Activated naive CD4-positive, alpha-beta T cell treated with anti-CD3 and anti-CD28 coated beads, Interleukin-2, amount 50 U/mL, for 16 hours (primary cell): ENCODE results near the gene LMTK3.
A peak's percentile ranks its signal among the peaks of the same experiment; 100 is the strongest.

ENCODE experiments used
- DNase-seq: peaks from one replicate; pipeline ENCODE4 v3.0.0-alpha.2; 2020

The LMTK3 gene

DNA sequence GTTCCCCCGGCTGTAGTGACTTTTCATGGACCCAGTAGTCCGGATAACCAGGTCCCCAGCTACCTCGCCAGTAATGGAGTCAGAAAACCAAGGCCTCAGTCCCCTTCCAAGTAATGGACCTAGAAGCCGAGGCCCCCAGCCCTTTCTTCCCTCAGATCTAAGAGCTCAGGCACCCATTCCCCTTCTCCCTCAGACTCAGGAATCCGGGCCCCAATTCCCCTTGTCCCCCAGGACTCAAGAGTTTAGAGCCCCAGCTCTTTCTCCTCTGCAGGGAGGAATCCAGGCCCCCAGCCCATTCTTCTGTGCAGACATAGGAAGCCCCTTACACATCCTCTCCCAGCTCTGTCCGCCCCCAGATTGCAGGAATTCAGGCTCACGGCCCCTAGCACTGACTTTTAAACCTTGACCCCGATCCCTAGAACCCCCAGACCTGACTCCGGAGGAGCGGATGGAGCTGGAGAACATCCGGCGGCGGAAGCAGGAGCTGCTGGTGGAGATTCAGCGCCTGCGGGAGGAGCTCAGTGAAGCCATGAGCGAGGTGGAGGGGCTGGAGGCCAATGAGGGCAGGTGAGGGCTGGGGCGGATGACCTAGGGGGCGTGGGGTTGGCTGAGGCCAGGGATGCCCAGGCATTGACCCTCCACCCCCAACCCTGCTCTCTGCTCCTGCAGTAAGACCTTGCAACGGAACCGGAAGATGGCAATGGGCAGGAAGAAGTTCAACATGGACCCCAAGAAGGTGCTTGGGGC is 41.5 kb downstream of the LMTK3 start:
- no peak for DNase-seq

DNA sequence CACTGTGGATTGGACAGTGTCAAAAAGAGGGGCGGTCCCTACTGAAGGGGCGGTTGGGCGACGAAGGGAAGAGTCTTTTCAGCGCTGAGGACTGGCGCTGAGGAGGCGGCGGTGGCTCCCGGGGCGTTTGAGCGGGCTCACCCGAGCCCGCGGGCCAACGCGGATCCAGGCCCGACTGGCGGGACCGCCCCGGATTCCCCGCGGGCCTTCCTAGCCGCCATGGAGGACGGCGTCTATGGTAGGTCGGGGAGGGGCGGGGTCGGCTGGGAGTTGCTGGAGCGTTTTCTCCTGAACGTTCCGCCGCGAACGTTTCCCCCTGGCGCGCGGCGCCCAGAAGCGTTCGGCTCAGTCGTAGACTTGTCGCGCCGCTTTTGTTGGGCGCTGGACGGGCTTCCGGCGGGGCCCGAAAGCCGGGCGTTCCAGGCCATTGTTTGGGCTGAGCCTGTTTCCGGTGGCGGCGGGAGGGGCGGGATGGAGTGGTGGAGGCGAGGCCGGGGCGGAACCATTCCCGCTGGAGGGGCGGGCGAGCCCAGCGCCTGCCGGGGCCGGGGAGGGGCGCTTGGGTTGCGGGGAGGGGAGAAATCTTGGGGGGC is 42.2 kb downstream of the LMTK3 start, which contains the start of gene CYTH2:
CYTH2 (plus strand) TSS at position 81 of the 593 bp plus-strand sequence; CDS start at position 220, 139 bp downstream.
- DNase-seq = peak; percentile 69

DNA sequence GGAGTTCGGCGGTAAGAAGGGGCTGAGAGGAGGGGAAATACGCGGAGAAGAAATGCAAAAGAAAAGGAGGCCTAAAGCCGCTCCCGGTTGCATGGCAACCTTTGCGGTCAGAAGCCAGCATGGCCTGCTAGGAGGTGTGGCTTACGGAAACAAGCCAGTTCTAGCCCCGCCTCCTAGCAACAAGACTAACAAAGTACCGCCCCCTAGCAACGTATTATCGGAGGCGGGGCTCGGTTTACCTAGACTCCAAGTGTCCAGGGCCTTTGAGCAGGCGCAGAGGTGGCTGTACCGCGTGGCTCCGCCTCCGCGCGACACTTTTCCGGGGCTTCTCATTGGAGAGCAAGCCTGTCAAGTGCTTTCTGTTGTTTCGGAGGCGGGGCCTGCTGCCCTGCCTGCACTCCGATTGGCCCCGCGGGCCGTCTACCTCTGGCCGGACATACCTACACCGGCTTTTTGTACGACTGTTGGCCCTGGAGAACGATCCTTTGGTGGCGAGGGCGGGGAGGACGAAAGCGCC is 42.8 kb downstream of the LMTK3 start:
- peak; percentile 99 for DNase-seq

DNA sequence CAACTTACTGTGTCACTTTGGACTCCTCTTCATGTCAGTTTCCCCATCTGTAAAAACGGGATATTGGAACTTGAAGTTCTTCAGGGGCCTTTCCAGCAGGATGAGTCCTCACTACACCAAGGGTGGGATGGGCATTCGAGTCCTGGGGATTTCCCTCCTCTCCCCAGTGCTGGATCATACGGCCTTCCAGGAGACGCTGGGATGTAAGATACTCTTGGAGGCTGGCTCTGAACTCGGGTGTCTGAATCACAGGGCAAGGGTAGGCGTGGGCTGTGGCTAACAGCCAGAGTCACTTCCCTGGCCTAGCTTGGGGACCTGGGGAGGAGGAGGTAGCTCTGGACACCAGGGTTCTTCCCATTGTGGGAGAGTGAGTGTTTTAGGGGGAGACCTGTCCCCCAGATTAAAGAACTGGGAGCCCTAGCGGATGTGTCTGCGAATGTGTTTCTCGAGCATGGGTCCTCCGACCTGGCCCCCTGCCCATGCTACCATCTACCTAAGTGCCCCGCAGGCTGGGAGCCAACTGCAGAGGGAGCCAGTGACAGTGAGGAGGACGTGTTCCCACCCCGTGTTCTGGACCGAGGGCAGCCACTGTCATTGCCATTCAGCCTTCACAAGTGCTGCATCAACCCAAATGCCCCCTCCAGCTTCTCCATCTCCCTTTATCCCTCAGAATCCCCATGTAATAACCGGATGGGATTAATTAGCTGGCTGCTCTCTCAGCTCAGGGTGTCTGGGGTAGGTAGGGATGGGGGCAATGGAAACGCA is 44.9 kb downstream of the LMTK3 start:
- no peak for DNase-seq

DNA sequence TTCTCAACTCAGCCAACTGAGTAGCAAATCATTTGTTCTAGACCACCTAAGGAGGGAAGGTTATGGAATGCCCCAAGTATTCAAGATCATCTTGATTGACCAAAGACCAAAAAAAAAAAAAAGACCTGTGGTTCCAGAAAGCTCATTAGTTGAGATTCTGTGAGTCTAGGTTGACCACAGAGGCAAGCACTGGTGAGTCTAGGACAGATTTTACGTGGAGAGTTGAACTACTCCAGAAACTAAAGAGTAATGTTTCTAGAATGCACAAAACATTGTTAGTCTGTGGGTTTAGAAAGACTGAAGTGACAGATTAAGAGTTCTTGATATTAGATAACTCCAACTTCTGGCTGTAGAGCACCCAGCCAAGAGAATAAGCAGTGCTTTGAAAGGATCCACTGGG is 46.4 kb downstream of the LMTK3 start:
- no peak for DNase-seq

DNA sequence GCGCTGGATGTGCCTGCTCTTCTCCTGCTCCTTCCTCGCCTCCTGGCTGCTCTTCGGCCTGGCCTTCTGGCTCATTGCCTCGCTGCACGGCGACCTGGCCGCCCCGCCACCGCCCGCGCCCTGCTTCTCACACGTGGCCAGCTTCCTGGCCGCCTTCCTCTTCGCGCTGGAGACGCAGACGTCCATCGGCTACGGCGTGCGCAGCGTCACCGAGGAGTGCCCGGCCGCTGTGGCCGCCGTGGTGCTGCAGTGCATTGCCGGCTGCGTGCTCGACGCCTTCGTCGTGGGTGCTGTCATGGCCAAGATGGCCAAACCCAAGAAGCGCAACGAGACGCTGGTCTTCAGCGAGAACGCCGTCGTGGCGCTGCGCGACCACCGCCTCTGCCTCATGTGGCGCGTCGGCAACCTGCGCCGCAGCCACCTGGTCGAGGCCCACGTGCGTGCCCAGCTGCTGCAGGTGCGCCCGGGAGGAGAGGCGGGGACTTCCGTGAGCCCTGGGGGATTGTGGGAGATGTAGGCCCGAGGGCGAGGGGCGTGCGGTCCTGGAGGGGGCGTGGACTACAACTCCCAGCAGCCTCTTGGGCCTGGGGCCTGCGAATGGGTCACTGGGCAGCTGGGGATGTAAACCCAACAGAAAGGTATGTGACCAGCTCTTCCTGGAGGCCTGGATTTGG is 49.5 kb downstream of the LMTK3 start:
- no peak for DNase-seq

DNA sequence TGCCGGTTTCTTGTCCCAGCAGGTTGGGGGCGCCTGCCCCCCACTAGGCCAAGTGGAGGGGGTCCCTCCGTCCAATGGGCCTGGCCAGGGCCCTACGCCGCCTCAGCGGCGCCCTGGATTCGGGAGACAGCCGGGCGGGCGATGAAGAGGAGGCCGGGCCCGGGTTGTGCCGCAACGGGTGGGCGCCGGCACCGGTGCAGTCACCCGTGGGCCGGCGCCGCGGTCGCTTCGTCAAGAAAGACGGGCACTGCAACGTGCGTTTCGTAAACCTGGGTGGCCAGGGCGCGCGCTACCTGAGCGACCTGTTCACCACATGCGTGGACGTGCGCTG is 50.0 kb downstream of the LMTK3 start:
- DNase-seq = no peak

DNA sequence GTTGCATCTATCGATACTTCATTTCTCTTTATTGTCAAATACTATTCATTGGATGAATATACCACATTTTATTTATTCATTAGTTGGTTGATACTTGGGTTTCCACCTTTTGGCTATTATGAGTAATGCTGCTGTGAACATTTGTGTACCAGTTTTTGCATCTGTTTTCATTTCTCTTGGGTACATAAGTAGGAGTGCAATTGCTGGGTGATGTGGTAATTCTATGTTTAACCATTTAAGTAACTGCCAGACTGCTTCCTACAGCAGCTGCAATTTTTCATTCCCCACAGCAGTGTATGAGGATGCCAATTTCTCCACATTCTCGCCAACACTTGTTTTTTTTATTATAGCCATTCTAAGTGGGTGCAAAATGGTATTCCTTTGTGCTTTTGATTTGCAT is 53.6 kb downstream of the LMTK3 start:
- no peak for DNase-seq

DNA sequence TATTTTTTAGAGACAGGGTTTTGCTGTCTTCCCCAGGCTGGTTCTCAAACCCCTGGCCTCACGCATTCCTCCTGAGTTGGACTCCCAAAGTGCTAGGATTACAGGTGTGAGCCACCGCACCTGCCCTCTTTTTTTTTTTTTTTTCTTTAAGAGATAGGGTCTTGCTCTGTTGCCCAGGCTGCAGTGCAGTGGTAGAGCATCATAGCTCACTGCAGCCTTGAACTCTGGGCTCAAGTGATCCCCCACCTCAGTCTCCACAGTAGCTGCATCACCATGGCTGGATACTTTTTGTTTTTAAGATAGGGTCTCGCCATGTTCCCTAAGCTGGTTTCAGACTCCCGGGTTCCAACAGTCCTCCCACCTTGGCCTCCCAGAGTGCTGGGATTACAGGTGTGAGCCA is 54.8 kb downstream of the LMTK3 start:
- no peak for DNase-seq

DNA sequence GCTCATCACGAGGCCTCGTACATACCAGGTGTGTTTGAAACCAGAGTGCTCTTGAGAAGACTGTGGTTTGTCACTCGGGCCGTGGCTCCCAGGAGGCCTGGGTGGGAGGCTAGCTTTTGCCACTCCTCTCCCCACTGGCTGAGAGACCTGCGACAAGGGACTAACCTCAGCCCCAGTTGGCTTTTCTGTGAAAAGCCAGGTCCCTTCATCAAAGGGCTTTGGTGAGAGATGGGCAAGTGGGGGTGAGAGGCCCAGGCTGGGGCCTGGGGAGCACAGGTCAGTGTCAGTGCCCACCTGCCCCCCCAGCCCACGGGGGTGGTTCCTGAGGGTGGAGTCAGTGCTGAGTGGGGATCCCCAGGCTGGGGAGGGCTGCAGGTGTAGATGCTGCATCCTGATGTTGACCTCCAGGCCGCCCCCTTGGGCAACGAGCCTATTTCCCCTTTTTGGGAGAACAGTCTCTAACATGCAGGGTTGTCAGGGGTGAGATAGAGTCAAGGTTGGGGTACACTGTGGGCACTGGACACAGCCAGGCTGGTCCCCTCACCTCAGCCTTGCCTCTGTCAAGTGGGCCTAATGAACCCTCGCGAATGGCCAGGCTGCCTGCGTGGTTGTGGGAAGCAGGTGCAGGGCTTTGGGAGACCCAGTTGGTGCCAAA is 55.6 kb downstream of the LMTK3 start:
- DNase-seq = no peak

DNA sequence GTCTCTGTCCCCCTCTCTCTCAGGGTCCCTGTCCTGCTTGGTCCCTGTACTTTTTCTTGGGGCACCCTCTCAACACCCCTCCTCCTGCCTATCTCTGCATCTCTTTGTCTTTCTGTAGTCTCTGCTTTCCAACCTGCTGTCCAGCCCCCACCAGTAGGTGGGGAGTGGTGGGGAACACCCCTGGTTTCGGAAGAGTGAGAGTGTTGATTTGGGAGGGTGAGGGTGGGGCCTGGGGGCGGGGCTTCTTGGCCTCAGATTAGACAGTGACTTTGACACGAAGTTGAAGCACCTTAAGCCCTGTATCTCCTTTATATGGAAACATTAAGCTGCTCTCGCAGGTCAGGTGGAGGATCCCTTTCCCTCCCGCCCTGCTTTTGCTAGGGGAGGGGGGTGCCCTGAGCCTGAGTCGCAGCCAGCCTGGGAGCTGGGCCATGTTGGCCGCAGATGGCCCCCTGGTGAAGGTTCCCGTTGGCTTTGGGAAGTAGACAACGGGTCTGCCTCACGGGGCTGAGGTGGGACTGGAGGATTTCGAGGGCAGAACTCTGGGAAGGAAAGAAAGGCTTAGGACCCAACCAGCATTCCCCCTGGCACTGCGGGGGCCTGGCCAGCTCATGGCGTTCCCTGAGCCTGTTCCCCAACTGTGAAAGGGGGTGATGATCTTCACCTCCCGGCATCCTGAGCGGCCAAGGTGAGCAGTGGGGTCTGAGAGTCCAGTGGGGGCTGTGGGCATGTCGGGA is 56.3 kb downstream of the LMTK3 start, which contains the start of gene KCNJ14:
KCNJ14 (plus strand) TSS at position 404 of the 737 bp plus-strand sequence. CDS start 6,151 bp downstream, outside the sequence.
- no peak for DNase-seq

DNA sequence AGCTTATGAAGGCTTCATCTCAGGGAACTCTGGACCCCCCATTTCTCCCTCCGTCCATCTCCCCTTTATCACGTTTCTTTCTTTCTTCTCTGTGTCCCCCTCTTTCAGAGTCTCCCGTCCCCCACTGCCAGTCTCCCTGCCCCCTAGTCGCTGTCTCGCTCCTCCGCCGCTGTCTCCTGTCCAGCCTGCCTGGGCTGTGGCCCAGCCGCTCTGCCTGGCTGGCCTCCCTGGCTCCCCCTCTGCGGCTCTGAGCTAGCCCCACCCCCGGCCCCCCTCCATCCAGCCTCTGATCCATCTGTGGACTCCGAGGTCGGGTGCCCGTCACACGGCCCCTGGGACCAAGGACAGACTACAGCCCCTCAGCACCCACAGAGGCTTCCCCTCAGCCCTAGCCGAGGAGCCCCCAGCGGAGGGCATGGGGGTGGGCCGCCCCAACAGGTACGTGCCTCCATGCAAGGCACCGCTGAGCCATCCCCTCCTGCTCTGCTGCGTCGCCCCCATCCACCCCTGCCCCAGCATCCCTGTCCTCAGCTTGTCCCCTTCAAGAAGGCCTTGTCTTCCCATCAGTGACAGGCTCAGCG is 57.4 kb downstream of the LMTK3 start:
- no peak for DNase-seq

DNA sequence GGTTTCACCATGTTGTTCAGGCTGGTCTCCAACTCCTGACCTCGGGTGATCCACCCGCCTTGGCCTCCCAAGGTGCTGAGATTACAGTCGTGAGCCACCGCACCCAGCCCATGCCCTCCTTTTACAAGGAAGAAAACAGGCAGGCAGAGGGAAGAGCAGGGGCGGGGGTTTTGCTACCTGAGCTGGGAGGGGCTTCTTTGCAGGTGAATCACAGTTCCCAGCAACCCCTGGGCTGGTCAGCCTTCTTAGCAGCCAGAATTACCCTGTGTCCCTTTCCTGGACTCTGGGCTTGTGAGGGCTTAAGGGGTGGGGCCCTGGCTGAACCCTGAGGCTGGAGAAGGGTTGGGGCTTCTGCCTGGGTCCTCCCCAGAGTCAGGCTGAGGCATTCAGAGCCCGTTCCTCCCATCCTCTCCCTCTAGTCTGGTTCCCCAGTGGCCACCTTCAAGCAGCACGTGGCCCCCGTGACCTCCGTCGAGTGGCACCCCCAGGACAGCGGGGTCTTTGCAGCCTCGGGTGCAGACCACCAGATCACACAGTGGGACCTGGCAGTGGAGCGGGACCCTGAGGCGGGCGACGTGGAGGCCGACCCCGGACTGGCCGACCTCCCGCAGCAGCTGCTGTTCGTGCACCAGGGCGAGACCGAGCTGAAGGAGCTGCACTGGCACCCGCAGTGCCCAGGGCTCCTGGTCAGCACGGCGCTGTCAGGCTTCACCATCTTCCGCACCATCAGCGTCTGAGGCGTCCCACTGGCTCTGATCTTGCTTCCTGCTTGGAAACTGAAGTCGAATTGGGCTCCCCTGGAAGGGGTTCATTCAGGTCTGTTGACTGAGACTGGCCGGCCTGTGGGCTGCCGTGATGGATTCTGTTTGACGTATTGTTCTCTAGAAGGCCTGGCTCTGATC is 59.1 kb downstream of the LMTK3 start:
- DNase-seq = no peak

DNA sequence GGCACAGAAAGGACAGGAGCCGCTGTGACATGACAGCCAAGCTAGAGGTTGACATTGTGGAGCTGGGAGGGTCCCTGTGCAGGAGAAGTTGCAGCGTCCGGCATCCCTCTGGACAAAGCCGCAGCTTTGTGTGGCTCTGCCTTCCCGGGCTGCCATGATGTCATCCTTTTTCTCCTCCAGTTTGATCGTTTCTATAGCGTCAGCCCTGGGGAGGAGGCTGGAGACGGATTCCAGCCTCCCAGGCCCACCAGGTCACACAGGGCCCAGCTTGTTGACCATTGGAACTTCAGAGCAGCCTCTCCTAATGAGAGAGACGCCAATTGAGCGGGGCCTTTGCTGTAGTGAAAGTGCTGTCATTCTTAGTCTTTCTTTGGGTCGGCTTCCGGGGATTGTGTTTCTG is 60.0 kb downstream of the LMTK3 start:
- no peak for DNase-seq

DNA sequence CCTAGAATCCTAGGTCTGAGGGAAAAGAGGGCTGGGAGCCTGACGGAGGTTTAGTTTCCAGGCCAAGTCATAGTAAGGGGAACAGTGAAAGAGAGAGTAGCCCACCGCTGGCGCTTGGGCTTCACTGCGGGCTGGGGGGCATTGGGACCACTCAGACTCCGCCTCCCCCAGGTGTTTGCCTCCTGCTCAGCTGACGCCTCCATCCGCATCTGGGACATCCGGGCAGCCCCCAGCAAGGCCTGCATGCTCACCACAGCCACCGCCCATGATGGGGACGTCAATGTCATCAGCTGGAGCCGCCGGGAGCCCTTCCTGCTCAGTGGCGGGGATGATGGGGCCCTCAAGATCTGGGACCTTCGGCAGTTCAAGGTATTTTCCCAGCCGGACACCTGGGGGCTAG is 60.8 kb downstream of the LMTK3 start:
- DNase-seq = no peak

DNA sequence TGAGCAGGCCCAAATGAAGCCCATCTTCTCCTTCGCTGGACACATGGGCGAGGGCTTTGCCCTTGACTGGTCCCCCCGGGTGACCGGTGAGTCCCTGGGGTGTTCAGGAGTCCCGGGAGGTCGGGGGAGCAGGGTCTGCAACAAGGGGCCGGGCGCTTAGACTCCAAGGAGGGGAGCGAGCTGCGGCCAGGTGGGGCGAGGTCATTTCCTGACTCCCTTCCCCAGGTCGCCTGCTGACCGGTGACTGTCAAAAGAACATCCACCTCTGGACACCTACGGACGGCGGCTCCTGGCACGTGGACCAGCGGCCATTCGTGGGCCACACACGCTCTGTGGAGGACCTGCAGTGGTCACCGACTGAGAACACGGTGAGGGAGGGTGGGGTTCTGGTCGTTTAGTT is 61.2 kb downstream of the LMTK3 start:
- no peak for DNase-seq

DNA sequence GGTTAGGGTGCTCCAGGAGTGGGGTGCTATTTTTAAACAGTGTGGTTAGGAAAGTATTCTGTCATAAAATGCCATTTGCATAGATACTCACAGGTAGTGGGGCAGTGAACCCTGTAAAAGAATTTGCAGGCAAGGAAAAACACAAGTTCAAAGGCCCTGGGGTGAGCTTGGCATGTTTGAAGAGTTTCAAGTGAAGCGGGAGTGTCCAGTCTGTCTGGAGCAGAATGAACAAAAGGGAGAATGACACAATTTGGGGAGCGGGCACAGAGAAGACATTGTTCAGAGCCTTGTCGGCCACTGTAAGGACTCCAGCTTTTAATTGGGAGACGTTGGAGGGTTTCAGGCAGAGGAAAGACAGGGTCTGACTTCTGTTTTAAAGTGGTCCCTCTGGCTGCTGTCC is 63.1 kb downstream of the LMTK3 start:
- DNase-seq = no peak

DNA sequence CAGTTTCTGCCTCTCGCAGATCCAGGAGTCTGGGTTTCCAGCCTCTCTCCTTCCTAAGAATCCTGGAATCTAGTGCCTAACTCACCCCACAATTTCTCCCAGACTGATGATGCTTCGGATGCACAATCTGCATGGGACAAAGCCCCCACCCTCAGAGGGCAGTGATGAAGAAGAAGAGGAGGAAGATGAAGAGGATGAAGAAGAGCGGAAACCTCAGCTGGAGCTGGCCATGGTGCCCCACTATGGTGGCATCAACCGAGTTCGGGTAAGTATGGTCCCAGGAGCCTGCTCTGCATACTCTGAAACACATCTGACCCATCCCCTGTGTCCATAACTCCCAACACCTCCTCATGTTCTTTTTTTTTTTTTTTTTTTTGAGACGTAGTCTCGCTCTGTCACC is 65.1 kb downstream of the LMTK3 start:
- no peak for DNase-seq

DNA sequence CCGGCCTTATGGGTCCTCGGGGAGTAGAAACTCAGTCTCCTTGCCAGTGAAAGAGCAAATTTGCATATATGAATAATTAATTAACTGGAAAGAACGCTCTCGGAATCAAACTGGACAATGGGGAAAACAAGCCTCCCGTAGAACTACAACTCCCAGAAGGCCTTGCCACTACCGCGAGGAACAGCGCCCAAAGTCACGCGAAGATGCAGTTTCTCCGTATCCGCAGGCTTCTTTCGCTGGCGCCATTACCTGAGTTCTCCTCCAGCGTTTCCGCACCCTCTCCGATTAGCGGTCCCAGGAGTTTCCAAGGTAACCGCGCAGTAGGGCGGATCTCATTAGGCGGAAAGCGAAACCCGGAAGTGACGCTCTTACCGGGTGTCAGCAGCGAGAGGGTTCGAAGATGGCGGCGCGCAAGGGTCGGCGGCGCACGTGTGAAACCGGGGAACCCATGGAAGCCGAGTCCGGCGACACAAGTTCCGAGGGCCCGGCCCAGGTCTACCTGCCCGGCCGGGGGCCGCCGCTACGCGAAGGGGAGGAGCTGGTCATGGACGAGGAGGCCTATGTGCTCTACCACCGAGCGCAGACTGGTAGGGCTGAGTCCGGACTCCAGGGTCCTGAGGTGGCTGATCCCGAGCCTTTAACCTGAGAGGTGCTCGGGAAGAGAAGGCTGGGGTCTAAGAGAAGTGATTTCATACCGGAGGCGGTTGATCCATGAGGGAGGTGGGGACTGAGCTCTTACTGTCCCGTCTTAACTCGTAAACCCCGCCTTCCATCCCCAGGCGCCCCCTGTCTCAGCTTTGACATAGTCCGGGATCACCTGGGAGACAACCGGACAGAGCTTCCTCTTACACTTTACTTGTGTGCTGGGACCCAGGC is 65.8 kb downstream of the LMTK3 start, which contains the start of gene GRWD1:
GRWD1 (plus strand) TSS at position 378 of the 876 bp plus-strand sequence; CDS start at position 401, 23 bp downstream.
- DNase-seq = peak; percentile 95
